ENCODE measurements around the gene CDKAL1.

GRCh38 chr6:21240709-21241108 lies 706.5 kb downstream of the CDKAL1 start:
- no peak for TF ChIP-seq CTCF (IDR thresholded peaks at IDR 0.05; ENCODE audit: low read depth, low read length, missing input control)
- no peak for TF ChIP-seq REST (IDR thresholded peaks at IDR 0.05)
- no peak for TF ChIP-seq TAF1 (conservative IDR thresholded peaks at IDR 0.05)
- TF ChIP-seq RXRA (IDR thresholded peaks at IDR 0.05): no peak
- no peak for TF ChIP-seq RAD21 (IDR thresholded peaks at IDR 0.05)
- TF ChIP-seq YY1 (IDR thresholded peaks at IDR 0.05): no peak
- no peak for TF ChIP-seq EGR1 (IDR thresholded peaks at IDR 0.05; ENCODE audit: low read depth in 2 of 2)
- no peak for TF ChIP-seq FOXA2 (IDR thresholded peaks at IDR 0.05)
- TF ChIP-seq HNF4G (IDR thresholded peaks at IDR 0.05): no peak
- TF ChIP-seq SP1 (IDR thresholded peaks at IDR 0.05): no peak
- no peak for TF ChIP-seq JUND (IDR thresholded peaks at IDR 0.05)
- TF ChIP-seq GABPA (IDR thresholded peaks at IDR 0.05 in 1 of 2, conservative IDR thresholded peaks at IDR 0.05 in 1 of 2): no peak

Measured in liver (tissue), 3 donors.